ENCODE data around the gene DCPS.
"Not testable (repeated sequence)": the region's sequence is repeated elsewhere in the genome, so short reads cannot be mapped to it uniquely, and the experiment has no call there.

DNA sequence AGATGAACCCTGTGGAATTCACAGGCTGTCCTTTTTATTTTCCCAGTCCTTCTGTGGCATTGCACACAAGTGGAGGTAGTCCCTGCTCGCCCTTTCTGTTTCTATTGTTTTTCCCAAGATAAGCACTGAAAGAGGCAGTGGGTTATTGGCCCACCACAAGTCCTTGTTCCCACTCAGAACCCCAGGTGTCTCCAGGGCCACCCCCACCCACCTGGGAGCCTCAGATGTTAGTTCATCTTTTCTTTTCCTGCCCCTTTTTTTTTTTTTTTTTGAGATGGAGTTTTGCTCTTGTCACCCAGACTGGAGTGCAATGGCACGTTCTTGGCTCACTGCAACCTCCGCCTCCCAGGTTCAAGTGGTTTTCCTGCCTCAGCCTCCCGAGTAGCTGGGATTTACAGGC, 4.9 kb downstream of the DCPS start:
- TF ChIP-seq, protein P1, sequence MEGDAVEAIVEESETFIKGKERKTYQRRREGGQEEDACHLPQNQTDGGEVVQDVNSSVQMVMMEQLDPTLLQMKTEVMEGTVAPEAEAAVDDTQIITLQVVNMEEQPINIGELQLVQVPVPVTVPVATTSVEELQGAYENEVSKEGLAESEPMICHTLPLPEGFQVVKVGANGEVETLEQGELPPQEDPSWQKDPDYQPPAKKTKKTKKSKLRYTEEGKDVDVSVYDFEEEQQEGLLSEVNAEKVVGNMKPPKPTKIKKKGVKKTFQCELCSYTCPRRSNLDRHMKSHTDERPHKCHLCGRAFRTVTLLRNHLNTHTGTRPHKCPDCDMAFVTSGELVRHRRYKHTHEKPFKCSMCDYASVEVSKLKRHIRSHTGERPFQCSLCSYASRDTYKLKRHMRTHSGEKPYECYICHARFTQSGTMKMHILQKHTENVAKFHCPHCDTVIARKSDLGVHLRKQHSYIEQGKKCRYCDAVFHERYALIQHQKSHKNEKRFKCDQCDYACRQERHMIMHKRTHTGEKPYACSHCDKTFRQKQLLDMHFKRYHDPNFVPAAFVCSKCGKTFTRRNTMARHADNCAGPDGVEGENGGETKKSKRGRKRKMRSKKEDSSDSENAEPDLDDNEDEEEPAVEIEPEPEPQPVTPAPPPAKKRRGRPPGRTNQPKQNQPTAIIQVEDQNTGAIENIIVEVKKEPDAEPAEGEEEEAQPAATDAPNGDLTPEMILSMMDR (IDR thresholded peaks at IDR 0.05): not testable (repeated sequence)
- not testable (repeated sequence) for TF ChIP-seq POLR2A, EP300, POLR2AphosphoS5 (IDR thresholded peaks at IDR 0.05)

Data from sigmoid colon (tissue), 4 donors.